Heart left ventricle (tissue), 16 donors: ENCODE data around the gene ARSI. TPM values are rescaled to one million over a fixed set of nuclear protein-coding genes. Genes with fewer than 3 reads are reported as not detected.

Experiments
- ATAC-seq, 4 donors: fragments of 200-7000 bp; cut with Tn5 transposase; one replicate each; pipeline ENCODE4 v1.9.1; 2020 to 2022; ENCODE audit warnings: moderate library complexity in 4 of 4, mild to moderate bottlenecking in 3 of 4, moderate number of reproducible peaks in 1 of 4
- DNase-seq, 5 donors: peaks; one replicate each; pipeline ENCODE4 v3.0.0-alpha.2; 2020
- H3K27ac ChIP-seq, 12 donors: fragments of 200-600 bp; sonication (generic) in 4 of 12; one replicate each; pipeline versions ENCODE4 v1.5.0 to v1.8.0; 2016 to 2022; ENCODE audit warnings: mild to moderate bottlenecking in 2 of 12
- H3K27me3 ChIP-seq, 9 donors: fragments of 200-600 bp; sonication (generic) in 2 of 9; one replicate each; pipeline versions ENCODE4 v1.5.1 to v1.8.0; 2016 to 2022; ENCODE audit warnings: mild to moderate bottlenecking in 3 of 9
- H3K36me3 ChIP-seq, 9 donors: fragments of 200-600 bp; sonication (generic) in 2 of 9; one replicate each; pipeline versions ENCODE4 v1.5.0 to v1.8.0; 2018 to 2022; ENCODE audit warnings: mild to moderate bottlenecking in 2 of 9
- H3K4me1 ChIP-seq, 12 donors: fragments of 200-600 bp; sonication (generic) in 4 of 12; one replicate each; pipeline versions ENCODE4 v1.5.0 to v1.8.0; 2016 to 2022; ENCODE audit warnings: mild to moderate bottlenecking in 3 of 12
- H3K4me3 ChIP-seq, 12 donors: fragments of 200-600 bp; sonication (generic) in 4 of 12; one replicate each; pipeline versions ENCODE4 v1.5.0 to v1.8.0; 2017 to 2022; ENCODE audit warnings: mild to moderate bottlenecking in 9 of 12, moderate library complexity in 4 of 12
- H3K9me3 ChIP-seq, 12 donors: fragments of 200-600 bp; sonication (generic) in 4 of 12; one replicate each; pipeline versions ENCODE4 v1.5.0 to v1.8.0; 2016 to 2022; ENCODE audit warnings: mild to moderate bottlenecking in 1 of 12
- CTCF ChIP-seq, 12 donors: fragments of 200-600 bp; sonication (generic) in 4 of 12; IDR thresholded peaks; one replicate each; pipeline versions ENCODE4 v1.5.0 to v1.8.0; 2018 to 2022; ENCODE audit warnings: antibody characterized with exemption in 12 of 12, mild to moderate bottlenecking in 5 of 12
- POLR2A ChIP-seq, 2 donors: fragments of 450-650 bp; IDR thresholded peaks; one replicate each; pipeline ENCODE4 v1.6.1; 2017; ENCODE audit warnings: antibody characterized with exemption in 2 of 2, mild to moderate bottlenecking in 2 of 2, moderate library complexity in 2 of 2
- WGBS, 4 donors: extraction: QIAGEN DNeasy Blood & Tissue Kit in 2 of 4; methylation state at CpG; one replicate each; pipeline versions ENCODE4 v1.1.5 to v1.1.7; 2013 to 2018; 5-methylcytosine and 5-hydroxymethylcytosine counted together
- intact Hi-C, 10 donors: fragments of 100-400 bp; cut with DNase I; formaldehyde crosslinking; loops; one replicate each; pipeline versions ENCODE4 v1.11.1 to v1.14.2; 2022
- polyA plus RNA-seq, 2 donors: library from polyadenylated mRNA; stranded (reverse); fragments of 200-250 nt; gene quantifications; one replicate each; pipeline ENCODE4 v1.2.3, GENCODE V29; 2013
- total RNA-seq, 9 donors: library from RNA; depleted of rRNA in 2 of 9; stranded (reverse); fragments of >200 nt in 2 of 9; fragmentation: NEBNext Ultra II Directional in 3 of 9; extraction: Animal tissue kit (Norgen Biotek cat#: 25700) in 3 of 9; gene quantifications; one replicate each; pipeline versions ENCODE4 v1.1.0 to v1.2.4, GENCODE V29; 2016 to 2023
- donor health status: ischemic (EF 13 %, LVEDD 7.1; RV severe dilation, severe dysfunction).
- donor health status: healthy with polysubstance abuse.
- donor health status: DM: no; HTN: yes; CAD: no.
- donor health status: DM: no; HTN: no; CAD: no.
- donor health status: ischemic (EF 25% LVEDD 6.9; RV normal size, moderate dysfunction).
- donor health status: ischemic (EF 25% LVEDD 5.7; RV mildly dilated, moderate dysfunction).
- donor health status: healthy.
- donor health status: DM: yes; HTN: yes; CAD: no.
- donor health status: ischemic (EF 35%, LVEDD 5.7; RV mildly dilated, moderate dysfunction).
- donor health status: nonischemic (EF 11% LVEDD 7.7; RV severe dilation, severe dysfunction).
- donor health status: DM: yes; HTN: yes; CAD: no.
- donor health status: PGD.
- donor health status: ischemic (EF 29% LVEDD 5.4; RV normal size, mild dysfunction).
- donor health status: nonischemic (EF 23%, LVEDD 6.1; RV moderate dilation, normal function).

Gene ARSI
- total and polyA plus RNA-seq, 11 donors: 0.12 to 0.95 (median 0.42) TPM; not detected in 3

- no peak overlapping the region for H3K4me3 ChIP-seq
- H3K9me3 ChIP-seq: no peaks in the 10 kb centered on the region
- H3K36me3 ChIP-seq: no peaks in the 10 kb centered on the region
- intact Hi-C loops: loop anchor here in 1 of 10 donors (5.0 kb wide), 1 partner anchor 63 kb away; no protein-coding TSS in a partner anchor
- ATAC-seq (no peak), DNase-seq (no peak)
- no peaks in the 10 kb centered on the region for H3K4me1 ChIP-seq
- H3K27me3 ChIP-seq: no peaks in the 10 kb centered on the region
- TF ChIP-seq CTCF (IDR thresholded peaks at IDR 0.05) (no peak), POLR2A (IDR thresholded peaks at IDR 0.05) (no peak)
- WGBS, 4 donors: 81 to 94% (median 87%) methylated on average over 7 of the region's 7 CpGs
- H3K27ac ChIP-seq: no peak overlapping the region
Measured at GRCh38 chr5:150340614-150341255, 38.0 kb upstream of the ARSI start.

GRCh38 chr5:150339841-150340240 is 37.1 kb upstream of the ARSI start:
- no peaks in the 10 kb centered on the region for H3K9me3 ChIP-seq
- TF ChIP-seq CTCF (IDR thresholded peaks at IDR 0.05): no peak
- TF ChIP-seq POLR2A (IDR thresholded peaks at IDR 0.05): no peak
- no peaks in the 10 kb centered on the region for H3K27me3 ChIP-seq
- ATAC-seq (no peak), DNase-seq (no peak)
- WGBS, 4 donors: 87 to 93% (median 91%) methylated on average over 4 of the region's 4 CpGs
- intact Hi-C loops: loop anchor here in 1 of 10 donors (5.0 kb wide), 1 partner anchor 63 kb away; no protein-coding TSS in a partner anchor
- no peaks in the 10 kb centered on the region for H3K4me1 ChIP-seq
- no peak overlapping the region for H3K4me3 ChIP-seq
- H3K27ac ChIP-seq: no peak overlapping the region
- H3K36me3 ChIP-seq: no peaks in the 10 kb centered on the region

GRCh38 chr5:150339165-150339564 is 36.5 kb upstream of the ARSI start:
- Histone ChIP-seq H3K36me3 (no peaks in the 10 kb centered on the region), H3K9me3 (no peaks in the 10 kb centered on the region), H3K27me3 (no peaks in the 10 kb centered on the region), H3K4me1 (no peaks in the 10 kb centered on the region), H3K4me3 (no peak overlapping the region), H3K27ac (no peak overlapping the region)
- WGBS, 4 donors: 45 to 61% (median 51%) methylated on average over 2 to 5 of the region's 5 CpGs
- no peak for TF ChIP-seq POLR2A (IDR thresholded peaks at IDR 0.05)
- TF ChIP-seq CTCF (IDR thresholded peaks at IDR 0.05): no peak
- ATAC-seq (peak in 1 of 4 donors; percentile 39), DNase-seq (no peak)
- intact Hi-C loops: no loop called here

GRCh38 chr5:150338546-150338945 is 35.8 kb upstream of the ARSI start:
- no peak for DNase-seq
- Histone ChIP-seq H3K27ac (no peak overlapping the region), H3K9me3 (no peaks in the 10 kb centered on the region), H3K27me3 (no peaks in the 10 kb centered on the region), H3K4me1 (no peaks in the 10 kb centered on the region), H3K36me3 (no peaks in the 10 kb centered on the region), H3K4me3 (no peak overlapping the region)
- whole genome bisulfite sequencing, 4 donors: 87 to 96% (median 94%) methylated on average over 6 to 11 of the region's 11 CpGs
- TF ChIP-seq POLR2A (IDR thresholded peaks at IDR 0.05) (no peak), CTCF (IDR thresholded peaks at IDR 0.05) (no peak)
- intact Hi-C loops: no loop called here
- ATAC-seq: peak in 1 of 4 donors; percentile 21
